ENCODE measurements around the gene MAGEB3. TPM values are rescaled to one million over a fixed set of nuclear protein-coding genes. Genes with fewer than 3 reads are reported as not detected.

MAGEB3 gene
- total RNA-seq, 1 experiment from 2014 or later = not detected

DNA sequence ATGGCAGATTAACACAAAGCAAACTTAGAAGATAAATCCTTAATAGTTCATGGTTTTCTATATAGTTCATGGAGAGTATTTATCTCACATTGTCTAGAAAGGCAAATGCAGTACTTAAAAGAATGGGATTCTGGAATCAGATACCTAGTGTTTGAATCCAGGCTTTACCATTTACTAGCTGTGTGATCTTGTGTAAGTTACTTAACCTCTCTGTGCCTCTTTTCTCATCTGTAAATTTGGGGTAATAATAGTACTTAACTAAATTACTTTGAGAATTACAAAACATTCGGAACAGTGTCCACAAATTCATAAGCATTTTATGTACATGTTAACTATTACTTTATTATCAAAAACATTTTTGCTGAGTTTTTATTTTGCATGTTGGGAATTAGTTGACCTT is 32.3 kb downstream of the MAGEB3 start:
- no peak overlapping the region for H2AK5ac ChIP-seq (ENCODE audit: insufficient read length, low read length)
- H3K9ac ChIP-seq (ENCODE audit: extremely low read depth, insufficient read length, low read length) = no peak overlapping the region
- no peaks in the 10 kb centered on the region for H3K79me2 ChIP-seq (ENCODE audit: insufficient read depth, low read length)
- no peak overlapping the region for H4K91ac ChIP-seq (ENCODE audit: insufficient read length, low read depth, low read length)
- H3K79me1 ChIP-seq (ENCODE audit: insufficient read depth, low read depth, low read length, poor library complexity, severe bottlenecking) = no peaks in the 10 kb centered on the region
- no peak overlapping the region for H3K56ac ChIP-seq (ENCODE audit: insufficient read length, low read depth, low read length)
- no peaks in the 10 kb centered on the region for H4K20me1 ChIP-seq (ENCODE audit: control insufficient read depth, insufficient read depth, insufficient read length)
- H3K27ac Mint-ChIP-seq = no peak overlapping the region
- H3K4me3 Mint-ChIP-seq = no peak overlapping the region
- H2BK15ac ChIP-seq (ENCODE audit: low read depth, low read length) = no peak overlapping the region
- no peaks in the 10 kb centered on the region for H3K27me3 Mint-ChIP-seq (ENCODE audit: low read depth)
- no peak overlapping the region for H2BK20ac ChIP-seq (ENCODE audit: low read depth, low read length, poor library complexity, severe bottlenecking)
- no peaks in the 10 kb centered on the region for H3K4me1 ChIP-seq (ENCODE audit: insufficient read depth, low read length)
- TF ChIP-seq, protein P1, sequence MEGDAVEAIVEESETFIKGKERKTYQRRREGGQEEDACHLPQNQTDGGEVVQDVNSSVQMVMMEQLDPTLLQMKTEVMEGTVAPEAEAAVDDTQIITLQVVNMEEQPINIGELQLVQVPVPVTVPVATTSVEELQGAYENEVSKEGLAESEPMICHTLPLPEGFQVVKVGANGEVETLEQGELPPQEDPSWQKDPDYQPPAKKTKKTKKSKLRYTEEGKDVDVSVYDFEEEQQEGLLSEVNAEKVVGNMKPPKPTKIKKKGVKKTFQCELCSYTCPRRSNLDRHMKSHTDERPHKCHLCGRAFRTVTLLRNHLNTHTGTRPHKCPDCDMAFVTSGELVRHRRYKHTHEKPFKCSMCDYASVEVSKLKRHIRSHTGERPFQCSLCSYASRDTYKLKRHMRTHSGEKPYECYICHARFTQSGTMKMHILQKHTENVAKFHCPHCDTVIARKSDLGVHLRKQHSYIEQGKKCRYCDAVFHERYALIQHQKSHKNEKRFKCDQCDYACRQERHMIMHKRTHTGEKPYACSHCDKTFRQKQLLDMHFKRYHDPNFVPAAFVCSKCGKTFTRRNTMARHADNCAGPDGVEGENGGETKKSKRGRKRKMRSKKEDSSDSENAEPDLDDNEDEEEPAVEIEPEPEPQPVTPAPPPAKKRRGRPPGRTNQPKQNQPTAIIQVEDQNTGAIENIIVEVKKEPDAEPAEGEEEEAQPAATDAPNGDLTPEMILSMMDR (conservative IDR thresholded peaks at IDR 0.05) = no peak
- no peaks in the 10 kb centered on the region for H3K9me3 ChIP-seq (ENCODE audit: control insufficient read depth, low read depth, low read length)
- no peak for DNase-seq
- peaks cover 0 to 28% of the 10 kb centered on the region in 2 experiments; a peak in 4 of 5 replicates for H3K9me3 Mint-ChIP-seq
- no peak overlapping the region for H3K23ac ChIP-seq (ENCODE audit: insufficient read length, low read depth, low read length)
- H3K18ac ChIP-seq (ENCODE audit: insufficient read length, low read depth, low read length) = no peak overlapping the region
- H3K4ac ChIP-seq (ENCODE audit: low read depth, low read length) = no peak overlapping the region
- H2BK5ac ChIP-seq (ENCODE audit: insufficient read length, low read length) = no peak overlapping the region
- no peaks in the 10 kb centered on the region for H3K27me3 ChIP-seq (ENCODE audit: insufficient read depth, low read length)
- H3K14ac ChIP-seq (ENCODE audit: insufficient read depth, low read length) = no peak overlapping the region
- no peak overlapping the region for H4K5ac ChIP-seq (ENCODE audit: insufficient read length, low read depth, low read length)
- no peaks in the 10 kb centered on the region for H3K23me2 ChIP-seq (ENCODE audit: insufficient read length, low read depth, low read length, poor library complexity, severe bottlenecking)
- H3T11ph ChIP-seq (ENCODE audit: low read length) = no peak overlapping the region
- no peak overlapping the region for H3K4me2 ChIP-seq (ENCODE audit: insufficient read depth, insufficient read length, low read length)
- H2AFZ ChIP-seq (ENCODE audit: low read length) = no peak overlapping the region
- WGBS (ENCODE audit: extremely low coverage, insufficient read length, low lambda C conversion rate) = no CpG with 5 or more reads among the region's 1 CpG
- no peak overlapping the region for H4K8ac ChIP-seq (replicated peaks; ENCODE audit: insufficient read length, low read depth, low read length)
- no peak overlapping the region for H2BK120ac ChIP-seq (ENCODE audit: low read depth, low read length, poor library complexity, severe bottlenecking)
- H3K36me3 Mint-ChIP-seq (ENCODE audit: insufficient read depth in 1 of 3, low read depth in 3 of 3) = 0 out of 7 replicates have a peak, but pooled peaks cover 0 to 3% (median 0%) of the 10 kb centered on the region in 3 experiments
- no peak overlapping the region for H3K27ac ChIP-seq (ENCODE audit: insufficient read length, low read depth, low read length)
- H2BK12ac ChIP-seq (ENCODE audit: insufficient read length, low read depth, low read length) = no peak overlapping the region
- peaks cover 3% of the 10 kb centered on the region in 2 experiments; a peak in 3 of 4 replicates for H3K4me1 Mint-ChIP-seq
